Subcutaneous adipose tissue (tissue), 4 donors: Measurements from ENCODE around the gene CCR6. TPM values are rescaled to one million over a fixed set of nuclear protein-coding genes. Genes with fewer than 3 reads are reported as not detected.

Source experiments
- CTCF ChIP-seq: fragments of 450-650 bp; IDR thresholded peaks from one replicate; pipeline ENCODE4 v1.5.1; 2016; ENCODE audit warnings: low read depth, mild to moderate bottlenecking, control low read depth, antibody characterized with exemption, moderate library complexity
- total RNA-seq, 4 donors: library from RNA; depleted of rRNA; stranded (reverse); fragments of >200 nt; gene quantifications; one replicate each; pipeline ENCODE4 v1.1.0, GENCODE V29; 2016

The CCR6 gene
- total RNA-seq, 4 donors from 2014 or later, result 0.22 TPM; not detected in 3

- no peak for TF ChIP-seq CTCF
Measured at GRCh38 chr6:167121335-167121841, 1.5 kb upstream of the CCR6 start.

GRCh38 chr6:167122041-167122826 lies 662 bp upstream of the CCR6 start:
- no peak for TF ChIP-seq CTCF

DNA sequence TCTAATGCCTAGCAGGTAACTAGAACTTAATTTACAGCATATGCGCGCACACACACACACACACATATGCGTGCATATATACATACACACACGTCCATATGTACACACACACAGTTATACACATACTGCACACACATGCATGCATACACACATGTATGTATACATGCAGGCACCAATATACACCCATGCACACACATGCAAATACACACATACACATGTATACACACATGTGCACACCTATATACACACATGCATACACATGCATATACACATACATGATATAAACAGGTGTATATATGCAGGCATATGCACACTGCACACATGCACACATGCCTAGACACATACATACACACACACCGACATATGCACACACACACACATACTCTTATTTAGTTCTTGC lies 1.9 kb downstream of the CCR6 start:
- no peak for TF ChIP-seq CTCF

- TF ChIP-seq CTCF, result no peak
Measured at GRCh38 chr6:167125410-167125809, 2.5 kb downstream of the CCR6 start.

- no peak for TF ChIP-seq CTCF
Measured at GRCh38 chr6:167125855-167126349, 3.0 kb downstream of the CCR6 start.

DNA sequence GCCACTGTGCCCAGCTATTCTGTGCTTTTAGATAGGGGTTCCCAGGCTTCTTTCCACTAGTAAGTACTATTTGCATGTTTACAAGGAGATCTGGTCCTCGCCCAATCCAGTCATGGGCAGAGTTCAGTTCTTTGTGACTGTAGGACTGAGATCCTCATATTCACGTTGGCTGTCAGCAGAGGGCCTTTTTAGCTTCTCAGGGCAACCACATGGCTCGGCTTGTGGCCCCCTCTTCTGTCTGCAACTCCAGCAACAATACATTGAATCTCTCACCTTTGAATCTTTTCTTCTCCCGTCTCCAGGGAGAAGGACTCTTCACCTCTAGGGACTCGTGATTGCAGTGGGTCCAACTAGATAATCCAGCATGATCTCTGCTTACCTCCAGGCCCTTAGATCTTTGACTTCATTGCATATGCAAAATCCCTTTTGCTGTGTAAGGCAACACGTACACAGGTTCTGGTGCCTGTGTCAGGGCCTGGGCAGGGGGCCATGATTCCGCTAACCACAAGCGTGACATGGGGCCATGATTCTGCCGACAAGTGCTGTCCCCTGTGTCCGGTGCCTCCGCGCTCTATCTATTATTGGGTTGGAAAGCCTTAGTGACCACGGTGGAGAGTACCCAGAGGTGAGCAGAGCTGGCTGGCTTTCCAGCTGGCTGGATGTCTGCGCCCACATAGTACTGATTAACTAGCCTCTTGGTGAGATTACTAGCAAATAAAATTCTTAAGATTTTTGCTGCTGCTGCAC lies 5.1 kb downstream of the CCR6 start:
- no peak for TF ChIP-seq CTCF

- TF ChIP-seq CTCF, result no peak
Measured at GRCh38 chr6:167129159-167129558, 6.3 kb downstream of the CCR6 start.
